NCI-H82 (cell line): ENCODE measurements around the gene HSD11B1.

Experiments used
- DNase-seq: peaks from one replicate; lab custom pipeline; 2025; lab: John Stamatoyannopoulos, UW

The HSD11B1 gene

DNA sequence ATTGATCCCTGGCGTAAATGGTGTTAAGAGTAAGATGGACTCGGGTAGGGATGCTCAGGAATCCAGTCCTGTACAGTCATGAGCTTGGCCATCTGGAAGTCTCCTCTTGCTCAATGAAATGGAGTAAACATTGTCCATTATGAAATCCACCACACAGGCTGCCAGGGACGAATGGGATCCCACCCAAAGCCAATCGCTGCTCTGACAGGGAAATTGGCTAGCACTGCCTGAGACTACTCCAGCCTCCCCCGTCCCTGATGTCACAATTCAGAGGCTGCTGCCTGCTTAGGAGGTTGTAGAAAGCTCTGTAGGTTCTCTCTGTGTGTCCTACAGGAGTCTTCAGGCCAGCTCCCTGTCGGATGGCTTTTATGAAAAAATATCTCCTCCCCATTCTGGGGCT, at the start of gene HSD11B1:
Gene HSD11B1 (plus strand): TSS at position 263 of the 400 bp plus-strand sequence. CDS start 97 bp downstream, at position 360.
- no peak for DNase-seq

DNA sequence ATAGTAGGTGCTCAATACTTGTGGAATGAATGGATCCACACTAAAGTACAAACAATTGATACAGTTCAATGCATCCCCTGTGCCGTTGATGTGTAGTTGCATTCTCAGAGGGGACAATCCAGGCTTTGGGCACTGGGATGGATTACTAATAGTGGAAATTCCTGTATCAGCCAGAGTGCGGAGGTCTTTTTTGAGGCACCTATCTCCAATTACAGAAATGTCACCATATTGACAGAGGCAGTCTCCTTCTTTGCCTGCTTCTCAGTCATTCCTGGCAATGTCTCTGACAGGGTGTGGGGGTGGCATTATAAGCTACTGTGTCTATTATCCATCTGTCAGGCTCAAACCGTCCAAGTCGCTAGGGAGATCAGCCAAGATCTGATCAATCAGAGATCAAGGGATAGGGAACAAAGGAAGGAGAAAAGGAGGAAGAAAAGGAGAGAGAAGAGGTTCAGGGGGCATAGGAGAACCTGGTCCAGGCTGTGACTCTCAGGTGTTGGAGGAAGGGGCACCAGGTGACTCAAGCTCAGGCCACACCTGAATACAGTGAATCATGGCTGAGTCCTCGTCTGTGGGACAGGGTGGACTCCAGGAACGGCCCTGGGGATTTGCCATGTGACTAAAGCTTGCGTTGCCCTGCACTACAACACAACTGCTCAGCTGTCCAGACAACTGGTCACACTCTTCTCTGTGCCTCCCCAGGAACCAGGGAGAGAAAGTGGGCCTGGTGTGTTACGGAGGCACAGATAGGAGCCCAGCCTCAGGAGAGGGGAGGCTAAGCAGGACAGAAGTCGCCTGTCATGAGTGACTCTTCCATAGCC, 49.0 kb upstream of the HSD11B1 start:
- DNase-seq, result peak; percentile 74

DNA sequence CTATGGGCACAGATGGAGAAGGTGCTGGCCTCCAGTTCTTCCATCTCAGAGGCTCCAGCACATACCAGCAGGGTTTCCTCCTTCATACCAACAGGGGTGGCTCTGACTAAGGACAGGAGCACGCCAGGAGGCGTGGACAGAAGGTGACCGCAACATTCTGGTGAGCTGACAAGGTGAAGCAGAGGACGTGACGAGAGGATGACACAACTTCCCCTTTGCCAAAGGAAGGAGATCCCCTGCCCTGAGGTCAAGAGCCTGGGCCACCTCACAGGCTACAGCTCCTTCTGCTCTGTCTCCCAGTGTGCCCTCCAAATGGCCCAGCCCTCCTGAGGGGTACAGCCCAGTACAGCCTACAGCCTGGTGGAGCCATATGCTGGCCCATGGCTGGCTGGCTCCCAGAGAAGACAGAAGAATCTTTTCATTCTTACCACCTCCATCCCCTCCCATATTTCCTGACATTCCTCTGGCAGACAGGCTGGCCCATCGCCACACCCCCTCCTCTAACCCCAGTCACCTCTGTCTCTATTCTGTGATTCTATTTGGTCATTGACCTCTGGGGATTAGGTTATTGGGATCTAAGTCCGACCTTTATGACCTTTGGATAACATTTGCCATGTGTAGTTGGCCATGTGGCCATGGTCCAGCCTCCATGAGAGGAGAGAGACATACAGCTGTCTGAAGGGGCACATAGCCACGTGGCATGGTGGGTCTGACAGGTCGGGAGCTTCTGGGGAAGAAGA, 47.3 kb upstream of the HSD11B1 start:
- no peak for DNase-seq

GRCh38 chr1:209657918-209658317, 46.7 kb upstream of the HSD11B1 start:
- no peak for DNase-seq

- DNase-seq, result peak; percentile 64
These were observed 44.7 kb upstream of the HSD11B1 start for GRCh38 chr1:209659909-209660308.

GRCh38 chr1:209661071-209661470, 43.6 kb upstream of the HSD11B1 start:
- DNase-seq, result peak; percentile 36

DNA sequence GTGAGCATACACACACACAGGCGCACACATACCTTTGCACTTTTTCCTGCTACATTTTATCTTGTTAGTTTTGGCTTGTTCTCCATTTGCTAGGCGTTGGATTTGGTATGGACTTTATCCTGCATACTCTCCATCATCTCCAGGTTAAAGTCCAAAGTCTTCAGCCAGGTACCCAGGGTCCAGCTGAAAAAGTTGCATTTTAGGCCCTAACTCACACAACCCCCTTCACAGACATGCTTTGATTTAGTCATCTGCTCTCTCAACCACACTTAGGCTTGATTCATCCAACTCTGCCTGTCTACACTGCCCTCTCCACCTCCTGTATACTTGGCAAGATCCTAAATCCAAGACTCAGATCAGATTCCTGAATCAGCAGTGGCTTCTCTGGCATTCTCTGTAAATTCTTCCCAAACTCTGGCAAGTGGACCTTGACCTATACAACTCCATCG, 41.7 kb upstream of the HSD11B1 start:
- no peak for DNase-seq

DNA sequence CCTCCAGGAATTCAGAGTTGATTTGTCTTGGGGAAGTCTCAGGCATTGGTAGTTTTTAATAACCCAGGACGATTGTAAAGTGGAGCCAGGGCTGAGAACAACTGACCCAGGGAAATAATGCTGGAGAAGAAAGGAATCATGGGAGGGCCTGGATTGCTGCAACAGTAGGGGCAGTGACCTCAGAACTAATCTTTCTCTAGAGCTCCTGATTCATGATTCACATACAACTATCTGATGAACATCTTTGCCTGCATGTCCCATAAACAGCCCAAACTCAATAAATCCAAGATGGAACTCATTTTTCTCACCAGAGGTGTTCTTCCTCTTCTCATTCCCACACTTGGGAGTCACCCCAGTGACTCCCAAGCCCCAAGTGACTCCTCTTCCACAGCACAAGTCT, 37.5 kb upstream of the HSD11B1 start:
- no peak for DNase-seq

DNA sequence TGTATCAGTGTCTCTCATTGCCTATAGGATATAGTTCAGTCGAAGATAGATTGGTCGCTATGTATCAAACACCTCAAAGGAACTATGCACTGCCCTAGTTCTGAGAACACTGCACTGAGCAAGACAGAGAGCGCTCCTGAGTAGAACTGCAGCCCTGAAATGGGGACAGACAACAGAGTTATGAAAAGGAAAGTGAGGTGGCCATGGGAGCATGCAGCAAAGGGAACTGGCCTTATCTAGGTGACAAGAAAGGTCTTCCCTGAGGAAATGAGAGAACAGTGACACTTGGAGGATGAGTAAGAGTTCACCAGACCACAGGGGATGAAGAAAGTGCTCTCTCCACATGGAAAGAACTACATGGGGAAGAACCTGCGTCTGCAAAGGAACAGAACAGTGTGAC, 36.9 kb upstream of the HSD11B1 start:
- DNase-seq, result no peak

GRCh38 chr1:209670441-209671082, 34.1 kb upstream of the HSD11B1 start:
- no peak for DNase-seq

- no peak for DNase-seq
These were observed 31.7 kb upstream of the HSD11B1 start for GRCh38 chr1:209672705-209673630.

DNA sequence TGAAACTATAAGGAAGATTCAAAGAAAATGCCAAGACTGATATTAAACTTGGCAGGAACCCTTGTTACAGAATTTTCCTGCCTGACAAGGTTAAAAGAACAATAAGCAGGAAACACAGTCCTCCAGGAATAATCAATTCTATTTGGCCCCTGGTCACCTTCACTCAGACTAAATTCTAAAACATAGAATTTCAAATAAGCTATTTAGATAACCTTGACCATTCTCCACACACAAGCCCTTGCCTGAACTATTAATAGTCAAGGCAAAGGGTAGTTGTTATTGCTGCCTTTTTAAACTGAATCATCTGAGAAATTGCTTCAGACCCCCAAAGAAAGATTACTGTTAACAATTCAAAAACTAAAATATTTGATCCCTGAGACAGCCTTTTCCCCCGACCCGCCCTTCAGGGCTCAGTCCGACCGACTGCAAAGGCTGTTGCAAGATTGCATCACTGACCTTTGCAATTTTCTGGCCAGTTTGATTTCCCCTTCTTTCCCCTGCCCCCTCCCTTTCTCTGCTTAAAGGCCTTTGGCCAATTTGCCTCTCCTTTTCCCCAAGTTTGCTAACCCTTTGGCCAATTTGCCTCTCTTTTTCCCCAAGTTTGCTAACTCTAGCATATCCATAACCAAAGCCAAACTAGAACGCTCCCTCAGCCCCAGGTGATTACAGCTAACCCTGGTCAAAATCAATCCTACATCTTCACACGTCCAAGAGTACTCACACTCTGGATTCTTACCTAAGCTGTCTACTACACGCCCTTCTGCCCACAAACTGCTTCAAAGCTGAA, 30.8 kb upstream of the HSD11B1 start:
- DNase-seq, result no peak

DNA sequence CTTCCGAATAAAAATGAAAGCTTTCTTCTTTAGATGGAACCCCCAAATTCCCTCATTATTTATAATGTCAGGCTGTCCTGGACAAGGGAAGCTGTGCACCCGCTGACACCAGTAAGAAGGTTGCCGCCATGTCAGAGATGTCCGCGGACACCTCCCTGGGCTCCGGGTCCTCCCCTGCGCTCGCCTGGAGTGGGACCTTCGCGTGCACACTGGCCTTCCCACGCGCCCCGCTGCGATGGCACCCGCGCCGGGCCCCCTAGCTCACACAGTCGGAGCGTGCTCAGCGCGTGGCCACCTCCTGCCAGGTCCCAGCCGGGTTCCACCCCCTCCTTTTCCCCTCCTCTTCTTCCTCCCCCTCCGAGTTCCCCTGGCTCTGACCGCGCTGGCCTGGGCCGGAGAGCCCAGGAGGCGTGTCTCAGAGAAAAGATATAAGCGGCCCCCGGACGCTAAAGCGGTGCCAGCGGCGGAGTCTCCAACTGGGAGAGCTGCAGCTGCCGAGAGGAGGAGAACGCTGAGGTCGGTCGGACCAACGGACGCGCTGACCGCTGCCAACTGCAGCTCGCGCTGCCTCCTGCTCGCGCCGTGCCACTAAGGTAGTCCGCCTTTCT, 29.6 kb upstream of the HSD11B1 start, which contains the start of gene G0S2:
Gene G0S2 (plus strand): TSS at position 456 of the 608 bp plus-strand sequence. CDS start 273 bp downstream, outside the sequence.
- peak; percentile 78 for DNase-seq

GRCh38 chr1:209675565-209676154, 29.0 kb upstream of the HSD11B1 start:
- peak; percentile 57 for DNase-seq

GRCh38 chr1:209678981-209679539, 25.6 kb upstream of the HSD11B1 start:
- no peak for DNase-seq

- DNase-seq, result no peak
These were observed 18.8 kb upstream of the HSD11B1 start for GRCh38 chr1:209685821-209686220.

- no peak for DNase-seq
These were observed 18.3 kb upstream of the HSD11B1 start for GRCh38 chr1:209686322-209686721.

GRCh38 chr1:209688746-209689234, 15.9 kb upstream of the HSD11B1 start:
- DNase-seq, result no peak

- no peak for DNase-seq
These were observed 15.2 kb upstream of the HSD11B1 start for GRCh38 chr1:209689477-209689876.
